Measurements from ENCODE around the gene SPOP.

Gene SPOP

DNA sequence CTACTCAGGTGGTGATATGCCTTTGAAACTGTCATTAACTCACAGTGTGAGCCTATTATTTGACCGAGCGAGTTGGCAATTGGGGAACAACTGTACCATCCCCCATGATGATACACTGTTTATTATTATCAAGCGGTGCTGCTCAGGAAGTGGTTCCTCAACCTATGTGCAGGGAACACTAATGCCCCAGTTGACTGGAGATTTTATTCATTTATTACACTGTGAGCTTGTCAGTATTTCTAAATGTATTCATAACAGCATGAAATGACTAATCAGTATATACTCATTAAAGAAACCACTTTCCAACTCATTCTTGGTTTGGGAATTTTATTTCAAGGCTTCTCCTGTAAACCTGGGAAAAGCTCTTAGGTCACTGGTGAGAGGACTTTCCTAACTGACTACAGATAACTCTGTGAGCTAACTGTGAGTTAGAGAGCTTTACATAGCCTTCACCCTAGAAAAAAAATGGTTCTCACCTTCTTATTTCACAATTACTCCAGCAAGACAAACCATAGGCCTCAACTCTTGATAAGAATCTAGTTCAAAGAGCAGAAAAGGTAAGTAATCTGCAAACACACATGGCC is 59.8 kb downstream of the SPOP start:
- DNase-seq, result no peak
- Histone ChIP-seq H3K4me3 (ENCODE audit: low read depth, low read length) (no peak overlapping the region), H3K36me3 (peaks cover 89% of the 10 kb centered on the region)

DNA sequence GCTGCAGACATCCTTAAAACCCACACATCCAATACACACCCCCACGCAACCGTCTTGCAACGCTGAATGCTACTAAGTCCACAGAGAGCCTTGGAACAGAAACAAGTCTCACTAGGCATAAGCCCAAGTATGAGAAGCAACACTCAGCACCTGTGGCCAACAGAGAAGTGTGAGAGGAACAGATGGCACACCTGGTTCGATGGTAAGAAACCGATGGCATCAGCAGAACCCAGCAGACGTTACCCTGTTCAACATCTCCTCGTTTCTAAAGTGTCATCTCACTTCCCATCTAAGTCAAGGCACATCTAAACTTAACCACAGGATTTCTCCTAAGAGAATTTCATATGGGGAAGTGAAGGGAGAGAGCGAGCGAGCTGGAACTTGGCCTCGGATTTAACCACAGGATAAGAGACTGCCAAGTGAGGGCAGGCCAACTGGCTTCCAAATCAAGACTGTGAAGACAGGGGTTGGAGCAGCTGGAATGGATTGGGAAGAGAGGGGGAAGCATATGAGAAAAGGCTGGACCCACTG is 61.2 kb downstream of the SPOP start:
- no peak overlapping the region for H3K4me3 ChIP-seq (ENCODE audit: low read depth, low read length)

More for the DNA sequence above, 59.8 kb downstream of the SPOP start:
- H3K27me3 ChIP-seq (ENCODE audit: insufficient read depth, low read depth, severe bottlenecking), result no peaks in the 10 kb centered on the region
- H3K27ac ChIP-seq, result no peak overlapping the region
- TF ChIP-seq, protein P1, sequence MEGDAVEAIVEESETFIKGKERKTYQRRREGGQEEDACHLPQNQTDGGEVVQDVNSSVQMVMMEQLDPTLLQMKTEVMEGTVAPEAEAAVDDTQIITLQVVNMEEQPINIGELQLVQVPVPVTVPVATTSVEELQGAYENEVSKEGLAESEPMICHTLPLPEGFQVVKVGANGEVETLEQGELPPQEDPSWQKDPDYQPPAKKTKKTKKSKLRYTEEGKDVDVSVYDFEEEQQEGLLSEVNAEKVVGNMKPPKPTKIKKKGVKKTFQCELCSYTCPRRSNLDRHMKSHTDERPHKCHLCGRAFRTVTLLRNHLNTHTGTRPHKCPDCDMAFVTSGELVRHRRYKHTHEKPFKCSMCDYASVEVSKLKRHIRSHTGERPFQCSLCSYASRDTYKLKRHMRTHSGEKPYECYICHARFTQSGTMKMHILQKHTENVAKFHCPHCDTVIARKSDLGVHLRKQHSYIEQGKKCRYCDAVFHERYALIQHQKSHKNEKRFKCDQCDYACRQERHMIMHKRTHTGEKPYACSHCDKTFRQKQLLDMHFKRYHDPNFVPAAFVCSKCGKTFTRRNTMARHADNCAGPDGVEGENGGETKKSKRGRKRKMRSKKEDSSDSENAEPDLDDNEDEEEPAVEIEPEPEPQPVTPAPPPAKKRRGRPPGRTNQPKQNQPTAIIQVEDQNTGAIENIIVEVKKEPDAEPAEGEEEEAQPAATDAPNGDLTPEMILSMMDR (IDR thresholded peaks at IDR 0.05; ENCODE audit: low read depth, low read length), result no peak
- no peaks in the 10 kb centered on the region for H3K9me3 ChIP-seq (ENCODE audit: severe bottlenecking)

DNA sequence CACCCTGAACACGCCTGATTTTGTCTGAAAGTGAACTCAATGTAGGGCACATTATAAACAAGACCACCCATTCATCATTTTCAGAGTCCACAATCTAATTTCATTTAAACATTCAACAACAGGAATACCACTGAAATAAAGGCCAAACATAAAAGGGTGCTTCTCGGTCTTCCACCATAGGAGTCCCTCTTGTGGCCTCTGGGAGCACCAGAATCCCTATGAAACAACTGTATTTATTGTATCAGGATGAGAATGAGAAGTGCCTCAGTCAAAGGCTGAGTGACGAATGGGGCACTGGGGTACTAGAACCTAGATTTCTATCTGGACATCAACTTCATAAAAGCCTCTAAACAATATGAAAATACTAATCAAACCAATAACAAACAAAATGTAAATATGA is 61.8 kb downstream of the SPOP start:
- TF ChIP-seq, protein P1 (IDR thresholded peaks at IDR 0.05; ENCODE audit: low read depth, low read length), result peak; percentile 39
- Histone ChIP-seq H3K27ac (no peak overlapping the region), H3K9me3 (ENCODE audit: severe bottlenecking) (no peaks in the 10 kb centered on the region), H3K27me3 (ENCODE audit: insufficient read depth, low read depth, severe bottlenecking) (no peaks in the 10 kb centered on the region), H3K4me3 (ENCODE audit: low read depth, low read length) (no peak overlapping the region), H3K36me3 (peaks cover 77% of the 10 kb centered on the region)
- no peak for DNase-seq

More for the DNA sequence above, 61.2 kb downstream of the SPOP start:
- Histone ChIP-seq H3K9me3 (ENCODE audit: severe bottlenecking) (no peaks in the 10 kb centered on the region), H3K36me3 (peaks cover 78% of the 10 kb centered on the region), H3K27ac (no peak overlapping the region), H3K27me3 (ENCODE audit: insufficient read depth, low read depth, severe bottlenecking) (no peaks in the 10 kb centered on the region)
- TF ChIP-seq, protein P1 (IDR thresholded peaks at IDR 0.05; ENCODE audit: low read depth, low read length), result no peak
- DNase-seq, result no peak

DNA sequence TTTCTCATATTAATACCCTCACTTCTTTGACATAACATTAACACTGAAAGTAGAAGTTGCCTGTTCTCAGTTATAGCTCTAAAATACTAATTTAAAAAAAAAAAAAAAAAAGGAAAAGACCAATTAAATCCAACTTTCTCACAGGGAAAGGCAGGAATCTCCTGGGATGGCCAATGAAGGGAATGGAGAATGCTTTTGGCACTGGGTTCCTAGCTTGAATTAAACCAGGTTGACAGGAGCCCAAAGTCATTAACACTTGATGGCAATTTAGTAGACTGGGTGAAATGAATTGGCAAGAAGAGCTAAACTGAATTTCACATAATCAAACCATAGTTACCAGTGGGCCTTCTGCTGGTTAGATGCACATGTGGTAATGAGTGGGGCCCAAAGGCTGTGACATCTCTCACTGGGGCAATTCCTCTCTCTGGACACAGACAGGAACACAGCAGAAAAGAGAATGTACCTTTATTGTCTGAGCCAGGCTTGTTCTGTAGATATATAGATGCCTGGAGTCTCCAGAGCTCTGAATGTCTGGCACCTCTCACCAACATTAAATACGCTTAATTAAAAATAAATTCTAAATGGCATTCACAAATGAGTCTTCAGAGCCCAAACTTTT is 64.6 kb downstream of the SPOP start:
- Histone ChIP-seq H3K4me3 (ENCODE audit: low read depth, low read length) (no peak overlapping the region), H3K27me3 (ENCODE audit: insufficient read depth, low read depth, severe bottlenecking) (no peaks in the 10 kb centered on the region), H3K27ac (no peak overlapping the region), H3K36me3 (peaks cover 83% of the 10 kb centered on the region), H3K9me3 (ENCODE audit: severe bottlenecking) (no peaks in the 10 kb centered on the region)
- TF ChIP-seq, protein P1 (IDR thresholded peaks at IDR 0.05; ENCODE audit: low read depth, low read length), result no peak
- no peak for DNase-seq

DNA sequence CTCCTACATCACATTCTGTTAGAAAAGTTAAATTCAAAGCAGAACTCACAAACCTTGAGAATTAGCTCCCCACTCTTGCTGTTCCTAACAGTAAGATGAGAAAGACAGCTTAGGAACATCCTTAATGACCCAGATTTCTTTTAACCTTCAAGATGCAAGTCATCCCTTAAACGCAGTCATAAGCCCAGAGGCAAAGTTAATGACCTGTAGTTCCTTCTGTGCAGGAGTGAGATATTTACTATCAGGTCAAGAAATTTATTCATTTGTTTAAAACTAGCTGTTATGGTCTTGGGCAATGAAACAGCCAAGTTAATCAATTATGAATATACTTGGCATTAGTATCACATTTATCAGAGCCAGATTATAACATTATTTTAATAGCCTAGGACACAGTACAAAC is 65.2 kb downstream of the SPOP start:
- Histone ChIP-seq H3K27me3 (ENCODE audit: insufficient read depth, low read depth, severe bottlenecking) (no peaks in the 10 kb centered on the region), H3K27ac (no peak overlapping the region), H3K9me3 (ENCODE audit: severe bottlenecking) (no peaks in the 10 kb centered on the region), H3K36me3 (peaks cover 82% of the 10 kb centered on the region), H3K4me3 (ENCODE audit: low read depth, low read length) (no peak overlapping the region)
- no peak for DNase-seq
- TF ChIP-seq, protein P1 (IDR thresholded peaks at IDR 0.05; ENCODE audit: low read depth, low read length), result no peak
